HG02588 (cell line): ENCODE data around the gene RUFY3.
"Not testable (repeated sequence)": the region's sequence is repeated elsewhere in the genome, so short reads cannot be mapped to it uniquely, and the experiment has no call there.

ENCODE experiments used
- ATAC-seq: cut with Tn5 transposase; IDR thresholded peaks from one replicate; pipeline ENCODE4 v1.9.1; 2021; ENCODE audit warnings: mild to moderate bottlenecking, moderate library complexity; ENCODE audit not compliant: unreplicated experiment

Gene RUFY3

DNA sequence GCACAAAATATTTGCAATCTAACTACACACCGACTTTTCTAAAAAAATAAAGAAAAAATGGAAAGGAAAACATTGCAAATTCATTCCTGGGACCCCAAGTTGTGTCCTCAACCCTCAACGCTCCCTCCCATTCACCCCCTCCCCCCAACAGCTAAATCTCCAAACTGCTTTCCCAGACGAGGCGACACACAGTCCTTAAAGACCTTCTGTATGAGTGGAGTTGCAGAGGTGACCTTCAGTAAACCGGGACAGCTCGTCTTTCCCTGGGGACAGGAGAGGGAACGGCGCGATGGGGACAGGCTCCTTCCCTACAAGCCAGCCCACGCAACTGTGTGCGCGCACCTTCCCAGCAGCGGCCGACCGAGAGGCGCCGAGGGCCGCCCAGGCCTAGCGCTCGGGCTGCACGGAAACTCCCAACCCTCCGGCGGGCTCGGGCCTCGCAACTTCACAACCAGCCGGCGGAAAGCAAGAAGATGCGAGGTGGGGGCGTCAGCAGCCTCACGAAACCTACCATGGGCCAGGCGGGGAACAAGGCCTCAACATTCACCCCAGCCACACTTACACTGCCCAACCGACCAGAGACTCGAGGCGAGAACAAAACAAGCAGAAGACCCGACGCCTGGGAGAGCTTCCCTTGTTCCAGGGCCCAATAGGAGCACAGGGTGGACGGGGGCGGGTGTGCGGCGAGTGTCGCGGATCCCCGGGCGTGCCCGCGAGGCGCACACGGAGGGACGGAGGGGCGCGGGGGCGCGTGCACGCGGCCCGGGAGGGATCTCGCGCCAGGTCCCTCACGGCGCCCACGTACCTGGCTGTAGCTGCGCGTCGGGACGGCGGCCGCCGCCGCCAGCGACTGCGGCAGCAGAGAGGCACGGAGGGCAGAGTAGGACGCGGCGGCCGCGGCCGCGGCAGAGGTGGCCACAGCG lies 117.2 kb downstream of the RUFY3 start:
- peak; percentile 50 for ATAC-seq

DNA sequence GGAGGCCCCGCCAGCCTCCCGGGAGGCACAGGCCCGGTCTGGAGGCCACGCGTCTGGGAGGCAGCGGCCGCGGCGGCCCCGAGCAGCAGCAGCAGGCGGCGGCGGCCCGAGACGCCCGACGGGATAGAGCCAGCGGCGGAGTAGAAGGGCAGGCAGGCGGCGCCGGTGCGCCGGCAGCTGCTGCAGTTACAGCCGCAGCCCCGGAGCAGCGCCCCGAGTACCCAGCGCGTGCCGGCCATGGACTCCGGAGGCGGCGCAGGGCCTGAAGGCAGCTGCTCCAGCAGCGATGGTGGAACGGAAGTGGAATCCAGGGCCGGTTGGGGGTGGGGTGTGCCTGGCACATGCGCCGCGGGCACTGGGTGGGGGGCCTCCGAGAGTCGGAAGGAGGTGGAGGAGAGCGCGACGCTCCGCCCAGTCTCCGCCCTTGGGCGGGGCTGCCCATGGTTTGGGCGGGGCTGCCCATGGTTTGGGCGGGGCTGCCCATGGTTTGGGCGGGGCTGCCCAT lies 117.9 kb downstream of the RUFY3 start, which contains the start of gene GRSF1:
TSS of gene GRSF1 (minus strand) at position 302 of the 505 bp plus-strand sequence. CDS start at position 239, 63 bp downstream.
- peak; percentile 68 for ATAC-seq

DNA sequence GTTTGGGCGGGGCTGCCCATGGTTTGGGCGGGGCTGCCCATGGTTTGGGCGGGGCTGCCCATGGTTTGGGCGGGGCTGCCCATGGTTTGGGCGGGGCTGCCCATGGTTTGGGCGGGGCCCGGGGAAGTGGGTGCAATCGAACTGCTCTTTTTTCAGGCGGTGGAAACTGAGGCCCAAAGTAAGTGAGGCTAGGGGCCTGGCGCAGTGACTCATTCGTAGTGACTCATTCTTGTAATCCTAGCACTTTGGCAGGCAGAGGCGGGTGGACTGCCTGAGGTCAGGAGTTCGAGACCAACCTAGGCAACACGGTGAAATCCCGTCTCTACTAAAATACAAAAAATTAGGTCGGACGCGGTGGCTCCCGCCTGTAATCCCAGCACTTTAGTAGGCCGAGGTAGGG lies 118.4 kb downstream of the RUFY3 start:
- ATAC-seq: not testable (repeated sequence)

DNA sequence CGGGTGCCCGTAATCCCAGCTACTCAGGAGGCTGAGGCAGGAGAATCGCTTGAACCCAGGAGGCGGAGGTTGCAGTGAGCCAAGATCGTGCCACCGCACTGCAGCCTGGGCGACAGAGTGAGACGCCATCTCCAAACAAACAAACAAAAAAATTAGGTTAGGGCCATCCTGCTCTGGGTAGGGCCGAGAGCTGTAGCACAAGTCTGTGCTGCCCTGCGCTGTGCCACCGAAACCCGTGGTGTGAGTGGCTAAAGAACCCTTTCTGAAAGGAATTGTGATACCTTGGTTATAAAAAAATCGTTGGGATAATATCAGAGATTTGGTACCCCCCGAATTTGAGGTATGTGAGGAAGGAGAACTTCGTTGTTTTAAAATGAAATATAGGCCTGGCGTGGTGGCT lies 118.9 kb downstream of the RUFY3 start:
- not testable (repeated sequence) for ATAC-seq

DNA sequence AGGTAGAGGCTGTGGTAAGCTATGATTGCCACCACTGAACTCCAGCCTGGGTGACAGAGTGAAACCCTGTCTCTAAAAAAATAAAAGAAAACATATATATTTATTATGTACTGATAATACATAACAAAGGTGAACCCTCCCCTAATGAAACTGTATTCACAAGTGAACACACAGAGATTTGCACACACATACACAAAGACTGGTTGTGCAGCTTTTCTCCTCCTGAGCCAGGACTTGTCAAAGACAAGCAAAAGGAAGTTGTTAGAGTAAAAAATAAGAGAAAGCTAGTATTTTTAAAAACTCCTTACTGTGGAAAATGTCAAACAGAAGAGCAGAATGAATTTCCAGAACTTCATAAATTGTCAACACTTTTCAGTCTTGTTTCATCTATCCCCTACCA lies 119.4 kb downstream of the RUFY3 start:
- ATAC-seq: no peak

DNA sequence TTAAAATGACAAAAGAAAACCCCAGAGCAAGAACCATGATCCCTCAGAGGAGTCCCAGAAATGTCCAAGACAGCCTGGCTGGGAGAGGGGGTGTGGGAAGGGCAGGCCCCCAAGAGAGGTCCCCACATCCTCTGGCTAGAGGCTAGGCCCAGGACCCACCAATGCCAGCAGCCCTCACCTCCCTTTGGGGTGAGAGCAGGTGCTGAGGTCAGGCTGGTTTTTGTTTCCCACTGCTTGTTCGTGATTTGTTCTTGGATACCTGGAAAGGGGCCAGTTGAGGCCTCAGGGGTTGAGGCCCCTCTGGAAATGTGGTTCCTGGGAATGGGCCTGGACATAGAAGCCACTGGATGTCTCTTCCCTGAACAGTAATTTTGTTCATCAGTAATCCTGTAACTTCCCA lies 120.2 kb downstream of the RUFY3 start:
- ATAC-seq: no peak

DNA sequence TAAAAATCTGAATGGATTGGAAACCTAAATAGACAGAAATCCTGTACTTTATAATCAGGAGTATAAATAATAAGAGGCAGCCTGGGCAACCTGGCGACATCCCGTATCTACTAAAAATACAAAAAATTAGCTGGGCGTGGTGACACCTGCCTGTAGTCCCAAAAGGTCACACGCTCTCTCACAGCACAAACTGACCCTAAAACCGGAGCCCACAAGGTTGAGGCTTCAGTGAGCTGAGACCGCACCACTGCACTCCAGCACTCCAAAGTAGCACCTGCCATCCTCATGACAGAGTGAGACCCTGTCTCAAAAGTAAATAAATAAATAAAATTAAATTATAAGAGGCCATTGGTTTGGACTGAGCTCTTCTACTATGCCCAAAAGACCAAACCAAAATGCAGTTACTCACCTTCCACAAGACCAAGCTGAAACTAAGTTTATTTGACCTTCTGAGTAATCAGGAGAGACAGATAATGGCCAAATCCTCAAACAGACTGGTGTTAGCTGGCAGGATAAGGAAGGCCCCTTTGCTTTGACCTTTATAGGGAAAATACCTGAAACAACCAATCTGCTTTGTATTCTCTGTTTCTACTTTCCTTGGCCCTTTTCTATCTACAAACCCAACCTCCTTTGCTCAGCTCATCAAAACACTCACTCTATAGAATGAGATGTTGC lies 121.1 kb downstream of the RUFY3 start:
- peak; percentile 35 for ATAC-seq

DNA sequence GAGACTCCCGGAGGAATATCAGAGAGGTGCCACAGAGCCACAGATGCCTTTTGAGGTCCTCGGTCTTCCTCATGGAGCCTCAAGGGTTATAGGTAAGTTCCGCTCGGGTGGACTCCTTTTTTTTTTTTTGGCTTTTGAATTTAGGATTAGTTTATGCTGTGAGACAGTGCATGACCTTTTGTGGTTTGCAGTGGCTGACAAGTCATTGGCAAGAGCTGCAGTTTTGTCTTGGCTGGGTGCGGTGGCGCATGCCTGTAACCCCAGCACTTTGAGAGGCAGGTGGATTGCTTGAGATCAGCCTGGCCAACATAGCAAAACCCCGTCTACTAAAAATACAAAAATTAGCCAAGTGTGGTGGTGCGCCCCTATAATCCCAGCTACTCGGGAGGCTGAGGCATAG lies 122.4 kb downstream of the RUFY3 start:
- no peak for ATAC-seq

DNA sequence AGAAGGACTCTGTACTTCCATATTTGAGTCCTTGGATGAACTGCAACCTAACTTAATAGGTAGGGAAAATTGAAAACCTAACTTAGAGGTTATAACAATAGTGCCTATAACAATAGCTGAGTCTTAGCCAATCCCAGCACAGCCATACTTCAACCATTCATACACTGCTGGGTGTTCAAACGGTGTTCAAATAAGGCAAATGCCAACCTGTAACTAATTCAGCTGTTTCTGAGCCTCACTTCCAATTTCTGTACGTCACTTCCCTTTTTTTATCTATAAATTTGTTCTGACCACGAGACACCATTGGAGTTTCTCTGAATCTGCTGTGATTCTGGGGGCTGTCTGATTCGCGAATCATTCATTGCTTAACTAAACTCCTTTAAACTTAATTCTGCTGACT lies 127.5 kb downstream of the RUFY3 start:
- no peak for ATAC-seq

DNA sequence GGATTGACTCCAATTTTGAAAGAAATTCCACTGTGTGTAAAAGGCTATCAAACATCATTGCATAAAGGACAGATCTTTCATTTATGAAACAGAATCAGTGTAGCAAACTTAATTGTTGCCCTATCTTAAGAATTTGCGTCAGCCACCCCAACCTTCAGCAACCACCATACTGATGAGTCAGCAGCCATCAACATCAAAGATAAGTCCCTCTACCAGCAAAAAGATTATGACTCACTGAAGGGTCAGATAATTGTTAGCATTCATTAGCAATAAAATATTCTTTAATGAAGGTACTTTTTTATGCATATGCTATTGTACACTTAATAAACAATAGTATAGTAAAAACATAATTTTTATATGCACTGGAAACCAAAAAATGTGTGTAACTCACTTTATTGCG lies 133.7 kb downstream of the RUFY3 start:
- ATAC-seq: no peak
